H1 (cell line): ENCODE measurements around the gene GUCA1A. TPM values are rescaled to one million over a fixed set of nuclear protein-coding genes. Genes with fewer than 3 reads are reported as not detected.

ENCODE experiments used
- BCL11A ChIP-seq, 2 experiments: IDR thresholded peaks; one replicate each; pipeline ENCODE4 v1.6.1; 2011; ENCODE audit warnings: low read depth in 2 of 2, low read length in 2 of 2, mild to moderate bottlenecking in 2 of 2
- BRCA1 ChIP-seq: IDR thresholded peaks from 2 replicates; pipeline ENCODE4 v1.6.1; 2012; ENCODE audit warnings: low read depth, low read length, improper control_type of control experiment
- CHD7 ChIP-seq: fragments of 300-600 bp; sonication (generic); IDR thresholded peaks from 2 replicates; pipeline ENCODE4 v1.7.1; 2012; ENCODE audit warnings: low read length, moderate library complexity, mild to moderate bottlenecking, inconsistent platforms; ENCODE audit not compliant: insufficient replicate concordance
- KDM4A ChIP-seq: IDR thresholded peaks from one replicate; pipeline ENCODE4 v1.7.1; 2012; ENCODE audit warnings: low read depth, mild to moderate bottlenecking, moderate library complexity, low read length, inconsistent platforms; ENCODE audit not compliant: severe bottlenecking
- YY1 ChIP-seq: IDR thresholded peaks from 2 replicates; pipeline ENCODE4 v1.6.1; 2011; ENCODE audit warnings: low read depth, mild to moderate bottlenecking, low read length
- polyA plus RNA-seq, 7 experiments: library from polyadenylated mRNA; depleted of rRNA in 3 of 7; stranded (reverse) in 5 of 7; unstranded in 2 of 7; fragments of >200 nt in 5 of 7; fragments of 200-250 nt in 2 of 7; gene quantifications; 1 replicate in 5 of 7; 2 replicates in 1 of 7; 4 replicates in 1 of 7; pipeline versions ENCODE4 v1.2.1 to v1.2.3, GENCODE V29; 2011 to 2013; ENCODE audit warnings: missing spikeins in 2 of 7, mixed read lengths in 2 of 7
- total RNA-seq: library from RNA; stranded (reverse); fragmentation: NEBNext Ultra II Directional; extraction: Animal tissue kit (Norgen Biotek cat#: 25700); gene quantifications from 2 replicates; pipeline ENCODE4 v1.2.1, GENCODE V29; 2021

GUCA1A gene
- total and polyA plus RNA-seq, 2 of the 8 experiments (the other 6 are each of a cell fraction or from before 2014, with no cell fraction given), result 4.6 to 24.6 TPM

DNA sequence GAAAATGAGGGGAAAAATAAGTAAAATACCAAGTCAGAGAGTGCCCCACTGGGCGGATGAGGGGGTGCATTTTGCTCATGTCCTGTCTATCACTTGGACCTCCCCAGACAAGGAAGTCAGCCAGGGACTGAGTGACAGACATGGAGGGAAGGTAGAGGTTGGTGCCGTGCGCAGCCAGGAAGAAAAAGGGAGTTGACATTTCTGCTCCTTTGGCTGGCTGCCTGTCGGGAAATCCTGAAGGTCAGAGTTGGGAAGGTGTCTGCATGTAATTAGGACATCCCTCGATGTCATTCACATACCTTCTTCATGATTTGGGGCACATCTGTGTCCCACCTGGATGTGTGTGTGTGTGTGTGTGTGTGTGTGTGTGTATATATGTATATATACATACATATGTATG, 8.9 kb downstream of the GUCA1A start (continued):
- TF ChIP-seq CHD7 (no peak), YY1 (no peak), BRCA1 (no peak), KDM4A (no peak), BCL11A (IDR thresholded peaks at IDR 0.05; ENCODE audit: low read depth in 2 of 2, low read length in 2 of 2) (no peak)
- TF ChIP-seq, all 59 proteins: peak for 0
